GM18870 (cell line): Measurements from ENCODE around the gene BABAM2.
A peak's percentile ranks its signal among the peaks of the same experiment; 100 is the strongest.
"Not testable (repeated sequence)": the region's sequence is repeated elsewhere in the genome, so short reads cannot be mapped to it uniquely, and the experiment has no call there.

Experiments
- ATAC-seq: cut with Tn5 transposase; IDR thresholded peaks from one replicate; pipeline ENCODE4 v1.9.1; 2021; ENCODE audit warnings: moderate library complexity; ENCODE audit not compliant: unreplicated experiment

Gene BABAM2

GRCh38 chr2:28227498-28227897 is 337.0 kb downstream of the BABAM2 start:
- ATAC-seq, result no peak

DNA sequence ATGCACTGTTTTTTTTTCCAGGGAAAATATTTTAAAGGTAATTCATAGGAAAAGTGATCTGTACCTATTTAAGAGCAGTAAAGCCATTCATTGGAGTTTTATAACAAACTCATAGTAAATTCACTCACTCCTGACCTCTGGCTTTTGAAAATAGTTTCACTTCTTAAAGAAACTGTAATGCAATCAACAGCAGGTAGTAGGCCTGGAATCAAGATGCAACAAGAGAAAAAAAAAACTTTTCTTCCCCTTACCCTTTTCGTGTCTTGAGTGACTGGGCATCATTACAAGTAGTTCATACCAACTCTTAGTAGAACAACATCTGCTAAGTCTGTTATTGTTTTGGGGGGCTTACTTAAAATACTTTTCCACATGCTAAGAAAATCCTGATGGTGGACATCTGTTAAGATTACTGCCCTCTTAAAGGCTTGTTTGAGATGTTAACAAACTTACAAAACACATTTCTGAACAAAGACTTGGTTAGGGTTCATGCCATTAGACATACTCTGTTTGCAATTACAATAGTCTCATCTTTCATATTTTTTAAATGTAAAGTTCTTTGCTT is 338.0 kb downstream of the BABAM2 start:
- ATAC-seq, result no peak

GRCh38 chr2:28231110-28231631 is 340.6 kb downstream of the BABAM2 start:
- no peak for ATAC-seq

GRCh38 chr2:28232295-28232694 is 341.8 kb downstream of the BABAM2 start:
- ATAC-seq, result no peak

DNA sequence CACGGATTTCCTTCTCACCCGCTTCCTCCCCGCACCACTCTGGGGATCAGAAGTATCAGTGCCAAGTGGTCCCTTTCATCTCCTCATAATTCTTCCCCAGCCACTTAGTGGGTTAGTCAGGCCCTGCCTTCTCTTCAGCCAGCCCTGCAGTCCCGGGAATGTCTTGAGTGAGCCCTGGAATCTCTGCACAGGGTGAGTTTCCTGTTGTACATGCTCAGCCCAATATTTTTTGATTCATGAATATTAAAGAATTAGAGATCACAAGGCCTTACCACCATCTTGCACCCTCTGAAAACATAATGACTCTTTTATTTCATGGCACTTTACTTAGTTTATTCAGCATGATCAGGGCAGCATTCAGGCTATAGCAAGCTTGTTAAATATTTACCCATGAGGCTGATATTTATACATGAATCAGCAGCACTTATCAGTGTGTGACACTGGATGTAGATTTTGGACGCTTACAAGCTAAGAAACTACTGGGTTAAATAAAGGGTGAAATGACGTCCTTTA is 342.7 kb downstream of the BABAM2 start:
- ATAC-seq, result no peak

DNA sequence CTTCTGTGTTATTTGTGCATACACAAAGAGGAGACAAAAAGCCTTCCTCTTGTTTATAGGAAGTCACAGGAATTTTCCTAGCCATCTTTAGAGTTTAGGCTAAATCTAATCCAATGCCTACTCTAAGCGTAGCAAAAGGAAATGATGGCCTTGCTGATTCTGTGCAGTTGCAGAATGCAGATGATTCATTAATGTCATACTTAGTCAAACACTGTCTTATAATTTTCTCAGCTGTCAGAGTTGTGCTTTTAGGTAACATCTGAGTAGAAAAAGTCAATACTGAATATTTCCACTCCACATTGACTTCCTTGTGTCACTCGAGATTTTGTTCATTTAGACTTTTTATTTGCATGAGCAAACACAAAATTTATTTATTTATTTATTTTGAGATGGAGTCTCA is 344.3 kb downstream of the BABAM2 start:
- no peak for ATAC-seq

DNA sequence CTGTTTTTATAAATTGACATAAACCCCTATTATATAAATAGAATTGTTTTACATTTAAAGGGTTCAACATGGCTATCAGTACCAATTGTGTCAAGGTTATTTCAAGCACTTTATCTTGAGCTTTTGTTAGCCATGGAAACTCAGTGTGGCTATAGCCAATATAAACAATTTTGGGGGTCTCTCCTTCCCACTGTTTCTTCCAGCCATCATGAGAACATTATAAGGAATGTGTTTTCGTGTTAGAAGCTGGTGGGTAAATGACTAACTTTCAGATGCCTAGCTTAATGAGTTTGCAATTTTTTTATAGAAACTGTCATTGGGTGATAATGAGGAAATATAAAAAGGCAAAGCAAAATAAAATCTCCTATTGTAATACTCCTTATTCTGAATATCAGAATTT is 348.7 kb downstream of the BABAM2 start:
- ATAC-seq, result no peak

- ATAC-seq, result no peak
Observed at GRCh38 chr2:28240937-28241336, 350.4 kb downstream of the BABAM2 start.

DNA sequence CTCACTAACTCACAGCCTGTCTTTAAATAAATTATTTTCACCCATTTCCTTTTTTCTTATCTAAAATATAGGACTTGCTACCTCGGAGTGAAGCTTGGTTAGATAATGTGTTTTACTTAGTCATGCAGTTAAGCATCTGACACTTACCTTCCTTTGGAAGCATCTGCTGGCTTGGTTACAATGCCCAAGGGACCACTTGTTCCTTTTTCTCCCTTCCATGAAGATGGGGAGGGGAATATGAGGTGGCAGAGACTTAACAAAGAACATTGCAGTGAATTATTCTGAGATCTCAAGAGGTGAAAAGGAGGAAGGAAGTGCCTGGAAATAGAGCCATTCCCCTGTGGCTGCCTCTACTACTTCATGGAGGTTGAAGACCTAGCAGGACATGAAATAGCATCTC is 356.8 kb downstream of the BABAM2 start:
- no peak for ATAC-seq

- ATAC-seq, result no peak
Observed at GRCh38 chr2:28247734-28248133, 357.2 kb downstream of the BABAM2 start.

- ATAC-seq, result no peak
Observed at GRCh38 chr2:28248511-28248910, 358.0 kb downstream of the BABAM2 start.

DNA sequence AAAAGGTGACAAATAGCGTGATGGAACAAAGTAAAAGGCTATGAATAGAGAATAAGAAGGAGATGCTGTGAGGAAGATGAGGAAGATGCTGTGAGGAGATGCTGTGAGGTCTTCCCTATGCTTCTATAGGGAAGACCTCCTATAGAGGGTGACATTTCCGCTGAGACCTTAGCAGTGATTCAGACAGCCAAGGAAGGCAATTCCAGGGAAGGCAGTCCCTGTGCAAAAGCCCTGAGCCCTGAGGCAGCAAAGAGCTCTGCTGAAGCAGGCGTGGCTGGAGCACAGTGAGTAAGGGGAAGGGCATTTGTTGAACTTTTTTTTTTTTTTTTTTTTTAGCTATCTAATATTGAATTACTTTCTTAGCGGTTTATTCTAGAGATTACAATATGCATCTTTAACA is 359.5 kb downstream of the BABAM2 start:
- no peak for ATAC-seq

- no peak for ATAC-seq
Observed at GRCh38 chr2:28251337-28251736, 360.8 kb downstream of the BABAM2 start.

DNA sequence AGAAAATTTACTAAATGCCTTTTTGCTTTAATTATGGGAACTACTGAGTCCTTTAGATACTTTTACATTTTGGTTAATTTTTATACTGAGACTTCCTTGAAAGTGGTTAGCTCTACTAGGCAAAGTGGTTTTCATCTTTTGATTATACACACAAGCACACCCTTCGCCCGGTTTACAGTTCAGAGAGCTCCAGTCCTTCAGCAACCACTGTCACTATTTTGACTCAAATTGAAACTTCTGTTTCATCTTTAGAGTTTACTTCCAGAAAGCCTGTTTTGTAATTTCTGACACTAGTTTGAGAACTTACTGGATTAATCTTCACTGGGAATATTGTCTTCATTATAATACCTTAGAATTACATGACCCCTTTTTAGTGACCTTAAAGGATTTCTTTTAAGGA is 361.8 kb downstream of the BABAM2 start:
- peak; percentile 73 for ATAC-seq

DNA sequence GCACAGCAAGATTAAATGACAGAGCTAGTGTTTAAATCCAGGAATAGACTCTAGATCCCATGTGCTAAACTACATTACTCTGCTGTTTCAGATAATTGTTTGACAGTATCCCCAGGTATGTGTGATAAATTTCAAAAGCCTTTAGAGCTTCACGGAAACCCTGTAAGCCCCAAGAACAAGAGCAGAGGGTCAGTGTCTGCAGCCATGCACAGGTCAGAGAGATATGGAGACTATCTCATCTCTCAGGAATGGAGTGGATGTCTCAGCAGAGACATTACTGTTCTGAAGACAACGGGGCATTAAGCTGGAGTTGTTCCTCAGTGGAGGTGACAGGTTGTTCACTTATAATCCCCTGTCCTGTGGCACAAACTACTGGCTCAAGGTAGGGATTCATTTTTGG is 363.0 kb downstream of the BABAM2 start:
- no peak for ATAC-seq

DNA sequence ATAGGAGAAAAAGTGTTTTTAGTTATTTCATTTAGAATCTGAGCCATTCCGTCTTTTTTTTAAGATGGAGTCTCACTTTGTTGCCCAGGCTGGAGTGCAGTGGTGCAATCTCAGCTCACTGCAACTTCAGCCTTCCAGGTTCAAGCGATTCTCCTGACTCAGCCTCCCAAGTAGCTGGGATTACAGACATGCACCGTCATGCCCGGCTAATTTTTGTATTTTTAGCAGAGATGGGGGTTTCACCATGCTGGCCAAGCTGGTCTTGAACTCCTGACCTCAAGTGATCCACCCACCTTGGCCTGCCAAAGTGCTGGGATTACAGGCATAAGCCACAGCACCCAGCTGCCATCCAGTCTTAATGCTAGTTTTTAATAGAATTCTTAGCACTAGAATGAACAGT is 364.7 kb downstream of the BABAM2 start:
- ATAC-seq, result not testable (repeated sequence)

- ATAC-seq, result no peak
Observed at GRCh38 chr2:28257182-28257581, 366.7 kb downstream of the BABAM2 start.

DNA sequence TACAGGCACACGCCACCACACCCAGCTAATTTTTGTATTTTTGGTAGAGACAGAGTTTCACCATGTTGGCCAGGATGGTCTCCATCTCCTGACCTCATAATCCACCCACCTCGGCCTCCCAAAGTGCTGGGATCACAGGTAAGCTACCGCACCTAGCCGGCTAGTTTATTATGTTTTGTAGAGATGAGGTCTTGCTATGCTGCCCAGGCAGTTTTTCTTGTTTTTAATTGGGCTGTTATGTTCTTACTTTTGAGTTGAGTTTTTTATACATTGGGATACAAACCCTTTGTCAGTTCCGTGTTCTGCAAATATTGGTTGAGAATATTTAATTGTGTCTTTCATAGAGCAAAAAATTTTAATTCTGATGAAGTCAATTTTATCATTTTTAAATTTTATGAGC is 368.7 kb downstream of the BABAM2 start:
- not testable (repeated sequence) for ATAC-seq

DNA sequence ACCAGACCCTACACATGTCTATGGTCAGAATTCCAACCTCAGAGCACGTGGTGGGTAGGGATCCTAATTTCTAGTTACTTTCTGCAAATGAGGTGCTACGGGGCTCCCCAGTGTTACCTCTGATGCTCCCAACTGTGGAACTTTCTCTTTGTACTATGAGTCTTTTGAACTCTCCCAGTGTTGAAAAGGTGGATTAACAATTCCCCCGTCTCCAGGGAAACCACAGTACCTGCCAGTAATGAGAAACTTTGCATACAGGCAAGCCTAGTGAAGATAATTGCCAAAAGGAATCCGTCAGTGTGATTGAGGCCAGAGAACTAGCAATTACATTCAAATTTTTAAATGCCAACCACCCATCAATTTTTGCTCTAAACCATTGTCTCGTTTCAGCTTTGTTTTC is 373.2 kb downstream of the BABAM2 start:
- no peak for ATAC-seq

GRCh38 chr2:28267282-28267681 is 376.8 kb downstream of the BABAM2 start:
- ATAC-seq, result no peak

- no peak for ATAC-seq
Observed at GRCh38 chr2:28268386-28268785, 377.9 kb downstream of the BABAM2 start.

GRCh38 chr2:28269019-28269784 is 378.7 kb downstream of the BABAM2 start:
- ATAC-seq, result no peak
